HEK293 (cell line): ENCODE results near the gene TTC39A.

Source experiments
- CTCF ChIA-PET: fragments of 350-600 bp; formaldehyde crosslinking; extraction: SDS; loops from one replicate; lab custom pipeline; 2021; ENCODE audit warnings: antibody characterized with exemption; lab: Yijun Ruan, JAX
- POLR2A ChIA-PET: fragments of 300-600 bp; formaldehyde crosslinking; extraction: SDS; loops from one replicate; lab custom pipeline; 2020; ENCODE audit warnings: antibody characterized with exemption, inconsistent platforms; lab: Yijun Ruan, JAX
- H3K27ac ChIP-seq: fragments of 200-500 bp; sonication (Bioruptor generic); 2 replicates; pipeline ENCODE4 v1.5.1; 2014; ENCODE audit warnings: low read depth, low read length, control low read depth, inconsistent platforms; ENCODE audit errors: extremely low read depth
- H3K36me3 ChIP-seq, 2 experiments: fragments of 200-500 bp in 1 of 2; sonication (Bioruptor generic) in 1 of 2; 1 replicate in 1 of 2; 2 replicates in 1 of 2; pipeline ENCODE4 v1.5.1; 2014 to 2017; ENCODE audit warnings: inconsistent platforms in 2 of 2, low read length in 2 of 2; ENCODE audit not compliant: control insufficient read depth in 2 of 2, insufficient read depth in 1 of 2
- H3K4me1 ChIP-seq: fragments of 200-500 bp; sonication (Bioruptor generic); 2 replicates; pipeline ENCODE4 v1.5.1; 2014; ENCODE audit warnings: mild to moderate bottlenecking, low read length, inconsistent platforms; ENCODE audit not compliant: control insufficient read depth, insufficient read depth
- H3K4me3 ChIP-seq: 2 replicates; pipeline ENCODE4 v1.5.1; 2011; ENCODE audit warnings: low read depth, mild to moderate bottlenecking, control low read depth, low read length, moderate library complexity
- H3K9me3 ChIP-seq: fragments of 200-500 bp; sonication (Bioruptor generic); 2 replicates; pipeline ENCODE4 v1.5.1; 2014; ENCODE audit warnings: low read depth, low read length, inconsistent platforms; ENCODE audit not compliant: control insufficient read depth, insufficient read depth
- OVOL3 ChIP-seq: fragments of 450-650 bp; formaldehyde crosslinking; IDR thresholded peaks from 2 replicates; pipeline ENCODE4 v1.5.1; 2016; ENCODE audit warnings: missing biosample characterization, missing genetic modification characterization
- REPIN1 ChIP-seq: fragments of 450-650 bp; formaldehyde crosslinking; IDR thresholded peaks from 2 replicates; pipeline ENCODE4 v1.5.1; 2017; ENCODE audit warnings: missing biosample characterization, missing genetic modification characterization, low read depth
- REST ChIP-seq: fragments of 450-650 bp; formaldehyde crosslinking; IDR thresholded peaks from 2 replicates; pipeline ENCODE4 v1.5.1; 2016; ENCODE audit warnings: missing biosample characterization, missing genetic modification characterization
- SP2 ChIP-seq: fragments of 450-650 bp; formaldehyde crosslinking; IDR thresholded peaks from 2 replicates; pipeline ENCODE4 v1.5.1; 2016; ENCODE audit warnings: missing biosample characterization, missing genetic modification characterization
- TSHZ1 ChIP-seq: fragments of 450-650 bp; formaldehyde crosslinking; IDR thresholded peaks from 2 replicates; pipeline ENCODE4 v1.5.1; 2016; ENCODE audit warnings: missing biosample characterization, missing genetic modification characterization, borderline replicate concordance
- ZBTB17 ChIP-seq: fragments of 450-650 bp; formaldehyde crosslinking; IDR thresholded peaks from 2 replicates; pipeline ENCODE4 v1.5.1; 2016; ENCODE audit warnings: missing biosample characterization, missing genetic modification characterization
- ZBTB21 ChIP-seq: fragments of 450-650 bp; formaldehyde crosslinking; IDR thresholded peaks from 2 replicates; pipeline ENCODE4 v1.5.1; 2017; ENCODE audit warnings: missing biosample characterization, missing genetic modification characterization
- ZBTB6 ChIP-seq: fragments of 450-650 bp; formaldehyde crosslinking; IDR thresholded peaks from 2 replicates; pipeline ENCODE4 v1.5.1; 2017; ENCODE audit warnings: missing biosample characterization, missing genetic modification characterization
- ZBTB8A ChIP-seq: fragments of 450-650 bp; formaldehyde crosslinking; IDR thresholded peaks from 2 replicates; pipeline ENCODE4 v1.5.1; 2016; ENCODE audit warnings: missing biosample characterization, missing genetic modification characterization
- ZFP69B ChIP-seq: fragments of 450-650 bp; formaldehyde crosslinking; IDR thresholded peaks from 2 replicates; pipeline ENCODE4 v1.5.1; 2016; ENCODE audit warnings: missing biosample characterization, missing genetic modification characterization
- ZNF121 ChIP-seq: fragments of 450-650 bp; formaldehyde crosslinking; IDR thresholded peaks from 2 replicates; pipeline ENCODE4 v1.5.1; 2016; ENCODE audit warnings: missing biosample characterization, missing genetic modification characterization
- ZNF157 ChIP-seq: fragments of 450-650 bp; formaldehyde crosslinking; IDR thresholded peaks from 2 replicates; pipeline ENCODE4 v1.5.1; 2016; ENCODE audit warnings: missing biosample characterization, missing genetic modification characterization
- ZNF23 ChIP-seq: fragments of 450-650 bp; formaldehyde crosslinking; IDR thresholded peaks from 2 replicates; pipeline ENCODE4 v1.5.1; 2016; ENCODE audit warnings: missing biosample characterization, missing genetic modification characterization, borderline replicate concordance
- ZNF274 ChIP-seq, 2 experiments: fragments of 200-500 bp in 1 of 2; fragments of 450-650 bp in 1 of 2; sonication (Bioruptor generic) in 1 of 2; formaldehyde crosslinking in 1 of 2; IDR thresholded peaks; 2 replicates each; pipeline versions ENCODE4 v1.5.1 to v1.6.1; 2014 to 2016; ENCODE audit warnings: borderline replicate concordance in 1 of 2, inconsistent platforms in 1 of 2, low read length in 1 of 2, missing biosample characterization in 1 of 2, missing genetic modification characterization in 1 of 2
- ZNF335 ChIP-seq: fragments of 450-650 bp; formaldehyde crosslinking; conservative IDR thresholded peaks from 2 replicates; pipeline ENCODE4 v1.5.1; 2016; ENCODE audit warnings: missing biosample characterization, missing genetic modification characterization
- ZNF423 ChIP-seq: fragments of 450-650 bp; formaldehyde crosslinking; IDR thresholded peaks from 2 replicates; pipeline ENCODE4 v1.5.1; 2016; ENCODE audit warnings: missing biosample characterization, missing genetic modification characterization
- ZNF501 ChIP-seq: fragments of 450-650 bp; formaldehyde crosslinking; IDR thresholded peaks from 2 replicates; pipeline ENCODE4 v1.5.1; 2016; ENCODE audit warnings: missing biosample characterization, missing genetic modification characterization
- ZNF610 ChIP-seq: fragments of 450-650 bp; formaldehyde crosslinking; IDR thresholded peaks from 2 replicates; pipeline ENCODE4 v1.5.1; 2016; ENCODE audit warnings: missing biosample characterization, missing genetic modification characterization, borderline replicate concordance
- ZNF670 ChIP-seq: fragments of 450-650 bp; formaldehyde crosslinking; IDR thresholded peaks from 2 replicates; pipeline ENCODE4 v1.5.1; 2016; ENCODE audit warnings: missing biosample characterization, missing genetic modification characterization, low read depth
- ZNF692 ChIP-seq: fragments of 450-650 bp; formaldehyde crosslinking; IDR thresholded peaks from 2 replicates; pipeline ENCODE4 v1.5.1; 2016; ENCODE audit warnings: missing biosample characterization, missing genetic modification characterization
- ZNF776 ChIP-seq: fragments of 450-650 bp; formaldehyde crosslinking; IDR thresholded peaks from 2 replicates; pipeline ENCODE4 v1.5.0; 2017; ENCODE audit warnings: missing biosample characterization, missing genetic modification characterization, borderline replicate concordance
- ZNF792 ChIP-seq: fragments of 450-650 bp; formaldehyde crosslinking; IDR thresholded peaks from 2 replicates; pipeline ENCODE4 v1.5.1; 2016; ENCODE audit warnings: missing biosample characterization, missing genetic modification characterization
- ZSCAN16 ChIP-seq: fragments of 450-650 bp; formaldehyde crosslinking; IDR thresholded peaks from 2 replicates; pipeline ENCODE4 v1.5.1; 2016; ENCODE audit warnings: missing biosample characterization, missing genetic modification characterization
- ZSCAN23 ChIP-seq: fragments of 450-650 bp; formaldehyde crosslinking; IDR thresholded peaks from 2 replicates; pipeline ENCODE4 v1.5.1; 2016; ENCODE audit warnings: missing biosample characterization, missing genetic modification characterization

Gene TTC39A

DNA sequence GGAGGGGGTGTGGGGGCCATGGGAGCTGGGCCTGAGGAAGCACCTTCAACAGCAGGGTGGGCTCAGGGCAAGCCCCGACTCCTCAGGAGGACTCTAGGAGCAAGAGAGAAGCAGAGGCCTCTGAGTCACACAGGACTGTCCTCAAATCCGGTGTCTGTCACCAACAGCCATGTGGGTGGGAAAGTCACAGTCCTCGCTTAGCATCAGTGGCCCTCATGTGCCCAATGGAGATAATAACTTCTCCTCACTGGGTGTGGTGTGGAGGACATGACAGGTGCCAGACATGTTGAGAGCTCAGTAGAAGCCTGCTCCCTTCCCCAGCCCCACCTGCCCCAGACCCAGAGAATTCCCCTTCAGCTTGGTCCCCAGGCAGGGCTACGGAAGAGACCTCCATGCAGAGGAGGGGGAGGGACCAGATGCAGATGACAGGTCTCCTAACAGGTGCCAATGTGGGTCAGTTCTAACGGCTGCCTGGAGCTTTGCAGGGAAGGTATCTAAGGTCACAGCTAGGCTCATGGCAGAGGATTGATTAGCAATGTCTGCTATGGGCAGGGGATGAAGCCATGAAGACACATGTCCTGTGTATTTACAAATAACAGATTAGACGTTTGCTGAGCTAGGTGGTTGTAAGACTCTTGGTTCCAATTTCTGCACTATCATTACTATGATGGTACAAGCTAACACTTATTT lies 30.2 kb downstream of the TTC39A start:
- H3K4me1 ChIP-seq = no peaks in the 10 kb centered on the region
- H3K36me3 ChIP-seq = peaks cover 0 to 32% of the 10 kb centered on the region in 2 experiments; a peak in 1 of 3 replicates
- no peak overlapping the region for H3K27ac ChIP-seq
- POLR2A ChIA-PET = no interaction called here
- no peaks in the 10 kb centered on the region for H3K9me3 ChIP-seq
- CTCF ChIA-PET = interaction anchor here (0.5 to 0.9 kb wide), 3 partner anchors 76 to 108 kb away, joined by 3 to 6 read pairs (median 3); no protein-coding TSS in a partner anchor
- H3K4me3 ChIP-seq = no peak overlapping the region
- TF ChIP-seq ZBTB17 (tag by site-specific recombination) = peak; percentile 45; the same call in 1 of the 2 replicates
- TF ChIP-seq ZNF610 (tag by site-specific recombination) = no peak
- no peak for TF ChIP-seq ZNF274 (IDR thresholded peaks at IDR 0.05; ENCODE audit: low read length)
- TF ChIP-seq ZNF274 (tag by site-specific recombination; IDR thresholded peaks at IDR 0.05; ENCODE audit: borderline replicate concordance) = no peak
- TF ChIP-seq ZSCAN16 (tag by site-specific recombination) = no peak
- no peak for TF ChIP-seq ZNF792 (tag by site-specific recombination)
- no peak for TF ChIP-seq ZBTB21 (tag by site-specific recombination)
- TF ChIP-seq ZNF23 (tag by site-specific recombination) = peak; percentile 89; the same call in 1 of the 2 replicates
- TF ChIP-seq ZBTB8A (tag by site-specific recombination) = no peak
- TF ChIP-seq ZNF157 (tag by site-specific recombination) = no peak
- TF ChIP-seq ZNF423 (tag by site-specific recombination) = no peak

GRCh38 chr1:51299185-51299885 lies 31.0 kb downstream of the TTC39A start:
- Histone ChIP-seq H3K36me3 (peaks cover 0 to 26% of the 10 kb centered on the region in 2 experiments; a peak in 1 of 3 replicates), H3K9me3 (no peaks in the 10 kb centered on the region), H3K27ac (no peak overlapping the region), H3K4me3 (no peak overlapping the region), H3K4me1 (no peaks in the 10 kb centered on the region)
- ChIA-PET CTCF (interaction anchor here (0.7 to 1.0 kb wide), 2 partner anchors 37 to 1115 kb away, joined by 3 to 6 read pairs; no protein-coding TSS in a partner anchor), POLR2A (interaction anchor here (0.6 kb wide), 1 partner anchor 87 kb away, joined by 3 read pairs; no protein-coding TSS in a partner anchor)
- TF ChIP-seq REST (no peak), ZSCAN23 (tag by site-specific recombination) (no peak), SP2 (tag by site-specific recombination) (no peak), ZNF501 (tag by site-specific recombination) (no peak), OVOL3 (tag by site-specific recombination) (no peak), ZBTB6 (tag by site-specific recombination) (no peak), TSHZ1 (tag by site-specific recombination) (no peak), REPIN1 (no peak), ZNF776 (tag by site-specific recombination) (no peak), ZNF335 (no peak), ZNF121 (tag by site-specific recombination) (no peak), ZNF692 (tag by site-specific recombination) (no peak), ZFP69B (tag by site-specific recombination) (no peak), ZNF670 (tag by site-specific recombination) (no peak)
